Activated naive CD8-positive, alpha-beta T cell treated with anti-CD3 and anti-CD28 coated beads for 36 hours (primary cell): ENCODE data around the gene SLC5A5. TPM values are rescaled to one million over a fixed set of nuclear protein-coding genes. Genes with fewer than 3 reads are reported as not detected.
A peak's percentile ranks its signal among the peaks of the same experiment; 100 is the strongest.

ENCODE experiments used
- DNase-seq: peaks from one replicate; pipeline ENCODE4 v3.0.0; 2021
- H3K27ac Mint-ChIP-seq: one replicate; pipeline ENCODE4 v1.8.0; 2022; ENCODE audit warnings: mild to moderate bottlenecking, moderate library complexity, mixed read lengths
- H3K27me3 Mint-ChIP-seq: one replicate; pipeline ENCODE4 v1.8.0; 2022; ENCODE audit warnings: mild to moderate bottlenecking, mixed read lengths
- H3K36me3 Mint-ChIP-seq: one replicate; pipeline ENCODE4 v1.8.0; 2021; ENCODE audit warnings: mild to moderate bottlenecking, mixed read lengths
- H3K4me1 Mint-ChIP-seq: one replicate; pipeline ENCODE4 v1.8.0; 2021; ENCODE audit warnings: mixed read lengths
- H3K4me3 Mint-ChIP-seq: one replicate; pipeline ENCODE4 v1.8.0; 2022; ENCODE audit warnings: mild to moderate bottlenecking, moderate library complexity, mixed read lengths
- H3K9me3 Mint-ChIP-seq: one replicate; pipeline ENCODE4 v1.8.0; 2022; ENCODE audit warnings: mixed read lengths
- total RNA-seq, 2 experiments: library from RNA; stranded (reverse); gene quantifications; one replicate each; pipeline ENCODE4 v1.2.3, GENCODE V29; 2021

Gene SLC5A5
- total RNA-seq, 2 experiments from 2014 or later: 1.5 to 1.7 TPM

DNA sequence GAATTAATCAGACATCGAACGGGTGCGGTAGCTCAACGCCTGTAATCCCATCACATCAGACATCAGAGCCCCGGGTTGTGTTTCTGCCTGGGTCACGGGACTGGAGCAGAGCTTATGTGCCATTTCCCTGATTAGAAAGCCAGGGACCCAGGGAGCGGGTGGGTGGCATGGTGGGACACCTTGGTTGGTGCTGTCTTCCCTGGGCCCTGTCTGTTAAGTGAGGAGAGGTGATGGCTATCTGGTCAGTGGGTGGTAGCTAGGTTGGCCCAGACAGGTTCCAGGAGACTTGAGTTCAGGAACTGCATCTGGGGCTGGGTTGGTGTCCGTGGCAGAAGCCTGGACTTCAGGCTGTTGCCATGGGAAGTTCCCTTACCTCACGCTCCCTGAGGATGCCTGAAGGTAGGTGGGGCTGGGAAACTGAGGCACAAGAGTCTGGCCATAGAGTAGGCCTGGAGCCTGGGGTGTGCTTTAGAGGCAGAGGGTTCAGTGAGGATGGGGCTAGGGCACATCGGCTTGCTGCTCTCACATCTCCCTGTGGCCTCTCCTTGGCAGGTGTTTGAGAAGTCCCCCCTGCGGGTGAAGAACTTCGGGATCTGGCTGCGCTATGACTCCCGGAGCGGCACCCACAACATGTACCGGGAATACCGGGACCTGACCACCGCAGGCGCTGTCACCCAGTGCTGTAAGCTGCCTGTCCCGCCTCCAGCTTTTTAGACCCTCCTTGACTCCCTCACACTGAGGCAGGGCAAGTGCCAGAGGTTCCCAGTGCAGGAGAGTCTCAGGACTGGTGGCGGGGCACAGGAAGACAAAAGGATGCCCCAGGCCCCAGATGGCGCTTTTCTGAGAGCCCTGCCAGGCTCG is 10.0 kb upstream of the SLC5A5 start:
- H3K27ac Mint-ChIP-seq: peak overlapping the region; percentile 99
- peaks cover 40% of the 10 kb centered on the region for H3K4me1 Mint-ChIP-seq
- no peaks in the 10 kb centered on the region for H3K9me3 Mint-ChIP-seq
- DNase-seq: no peak
- H3K36me3 Mint-ChIP-seq: peaks cover 60% of the 10 kb centered on the region
- peak overlapping the region; percentile 99 for H3K4me3 Mint-ChIP-seq
- peaks cover 10% of the 10 kb centered on the region for H3K27me3 Mint-ChIP-seq

DNA sequence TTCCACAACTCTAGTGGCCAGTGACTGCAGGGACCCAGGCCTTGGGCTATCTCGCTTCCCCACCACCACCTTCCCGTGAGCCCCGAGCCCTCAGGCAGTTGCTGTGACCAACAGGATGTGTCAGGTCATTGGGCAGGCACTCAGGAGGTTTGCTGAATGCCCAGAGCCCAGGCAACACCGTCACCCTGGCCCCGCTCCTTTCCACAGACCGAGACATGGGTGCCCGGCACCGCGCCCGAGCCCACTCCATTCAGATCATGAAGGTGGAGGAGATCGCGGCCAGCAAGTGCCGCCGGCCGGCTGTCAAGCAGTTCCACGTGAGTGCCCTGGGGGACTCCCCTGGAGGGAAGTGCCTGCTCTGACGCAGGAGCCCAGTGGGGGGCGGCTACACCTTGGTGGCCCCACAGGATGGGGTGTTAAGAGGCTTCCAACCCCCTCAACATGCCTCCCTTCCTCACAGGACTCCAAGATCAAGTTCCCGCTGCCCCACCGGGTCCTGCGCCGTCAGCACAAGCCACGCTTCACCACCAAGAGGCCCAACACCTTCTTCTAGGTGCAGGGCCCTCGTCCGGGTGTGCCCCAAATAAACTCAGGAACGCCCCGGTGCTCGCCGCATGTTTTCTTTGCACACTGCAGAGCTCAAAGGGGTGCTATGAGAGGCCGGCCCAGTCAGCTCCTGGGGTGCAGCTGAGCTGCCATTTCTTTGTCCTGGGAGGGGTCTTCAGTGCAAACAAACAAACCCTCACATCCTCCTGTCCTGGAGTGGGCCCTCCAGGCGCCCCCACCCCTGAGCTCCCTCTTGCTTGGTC is 8.8 kb upstream of the SLC5A5 start:
- Mint-ChIP-seq H3K36me3 (peaks cover 60% of the 10 kb centered on the region), H3K27me3 (peaks cover 10% of the 10 kb centered on the region), H3K4me1 (peaks cover 40% of the 10 kb centered on the region), H3K27ac (peak overlapping the region; percentile 99), H3K9me3 (no peaks in the 10 kb centered on the region), H3K4me3 (peak overlapping the region; percentile 99)
- no peak for DNase-seq

DNA sequence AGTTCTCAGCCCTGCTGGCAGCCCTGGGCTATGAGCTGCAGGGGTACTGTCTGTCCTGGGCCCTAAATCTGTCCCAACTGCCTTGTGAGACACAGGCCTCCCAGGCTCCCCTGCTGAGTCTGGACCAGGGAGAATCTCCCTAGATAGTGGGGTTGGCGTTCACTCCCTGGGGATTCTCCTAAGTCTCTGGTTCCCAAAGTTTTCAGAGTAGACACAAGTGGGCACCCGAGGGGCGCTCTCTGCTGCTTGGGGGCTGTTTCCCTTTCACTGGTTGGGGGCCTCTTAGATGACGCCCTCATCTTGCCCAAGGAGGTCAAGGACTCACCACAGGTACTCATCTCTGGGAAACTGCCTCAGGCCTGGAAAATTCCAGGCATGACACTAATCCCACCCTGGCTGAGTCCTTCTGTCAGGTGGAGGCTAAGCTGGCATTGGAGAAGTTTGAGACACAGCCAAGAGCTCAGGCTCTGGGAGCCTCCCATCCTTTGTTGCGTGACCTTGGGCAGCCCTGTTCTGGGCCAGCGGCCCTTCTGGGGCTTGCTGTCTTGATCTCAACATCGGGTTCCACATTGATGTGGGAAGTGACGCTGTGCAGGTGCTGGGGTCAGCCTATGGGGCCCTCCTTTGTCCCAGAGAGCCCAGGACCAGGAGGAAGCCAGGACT is 8.1 kb upstream of the SLC5A5 start:
- Mint-ChIP-seq H3K9me3 (no peaks in the 10 kb centered on the region), H3K27me3 (peaks cover 10% of the 10 kb centered on the region), H3K4me1 (peaks cover 40% of the 10 kb centered on the region), H3K4me3 (peak overlapping the region; percentile 63), H3K27ac (peak overlapping the region; percentile 81), H3K36me3 (peaks cover 60% of the 10 kb centered on the region)
- DNase-seq: no peak

DNA sequence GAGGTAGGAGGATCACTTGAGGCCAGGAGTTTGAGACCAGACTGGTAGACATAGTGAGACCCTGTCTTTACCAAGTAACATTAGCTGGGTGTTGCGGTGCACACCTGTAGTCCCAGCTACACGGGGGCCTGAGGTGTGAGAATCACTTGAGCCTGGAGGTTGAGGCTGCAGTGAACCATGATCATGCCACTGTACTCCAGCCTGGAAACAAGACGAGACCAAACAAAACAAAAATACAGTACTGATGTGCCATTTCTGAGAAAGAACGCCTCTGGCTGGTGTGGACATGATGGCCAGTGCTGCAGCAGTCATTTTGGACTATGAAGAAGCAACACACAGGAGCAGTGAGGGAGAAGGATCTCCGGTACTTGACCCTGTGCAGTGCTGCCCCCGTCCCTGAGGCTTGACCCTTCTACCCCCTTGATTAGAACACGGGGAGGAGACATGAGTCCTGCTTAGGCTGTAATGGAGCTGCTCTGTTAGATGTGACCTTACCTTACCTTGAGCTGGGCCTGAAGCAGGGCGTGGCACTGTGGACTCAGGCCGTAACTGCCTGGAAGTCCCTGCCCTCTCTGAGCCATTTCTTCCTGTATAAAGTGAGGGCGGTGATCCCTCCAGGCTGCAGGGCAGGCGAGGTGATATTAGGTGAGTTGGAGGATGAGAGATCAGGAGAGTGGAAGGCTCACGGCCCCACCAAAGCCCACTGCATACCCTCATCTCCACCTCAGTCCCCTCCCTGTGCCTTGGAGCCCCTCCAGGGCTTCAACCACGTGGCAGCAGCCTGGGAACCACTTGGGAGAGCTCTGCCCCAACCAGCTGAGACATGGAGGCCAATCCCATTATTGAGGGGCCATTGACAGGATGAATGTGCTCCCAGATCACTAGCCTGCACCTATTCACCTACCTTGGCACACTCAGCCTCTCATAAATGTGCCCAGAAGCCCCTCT is 6.1 kb upstream of the SLC5A5 start:
- Mint-ChIP-seq H3K27me3 (peaks cover 5% of the 10 kb centered on the region), H3K9me3 (no peaks in the 10 kb centered on the region), H3K4me3 (peak overlapping the region; percentile 29), H3K4me1 (peaks cover 33% of the 10 kb centered on the region), H3K27ac (peak overlapping the region; percentile 81), H3K36me3 (peaks cover 49% of the 10 kb centered on the region)
- DNase-seq: no peak

DNA sequence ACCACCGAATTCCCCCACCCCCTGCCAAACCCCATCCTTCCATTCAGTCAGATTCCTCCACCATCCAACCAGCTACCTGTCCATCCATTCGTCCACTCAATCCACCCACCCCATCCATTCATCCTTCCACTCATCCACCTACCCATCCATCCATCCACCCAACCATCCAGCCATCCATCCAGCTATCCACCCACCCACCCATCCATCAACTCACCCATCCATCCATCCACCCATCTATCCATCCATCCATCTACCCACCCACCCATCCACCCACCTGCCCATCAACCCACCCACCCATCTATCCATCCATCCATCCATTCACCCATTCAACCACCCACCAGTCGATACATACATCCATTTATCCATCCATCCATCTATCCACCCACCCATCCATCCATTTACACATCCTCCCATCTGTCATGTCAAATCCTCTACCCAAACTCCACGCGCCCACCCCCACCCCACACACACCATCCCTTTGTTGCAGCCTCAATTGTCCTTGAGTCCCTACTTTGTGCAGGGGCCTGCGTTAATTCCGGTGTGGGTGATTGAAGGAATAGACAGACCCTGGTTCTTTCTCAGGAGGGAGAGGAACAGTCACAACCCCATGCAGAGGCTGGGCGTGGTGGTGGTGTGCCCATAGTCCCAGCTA is 5.3 kb upstream of the SLC5A5 start:
- Mint-ChIP-seq H3K9me3 (no peaks in the 10 kb centered on the region), H3K4me3 (no peak overlapping the region), H3K4me1 (peaks cover 31% of the 10 kb centered on the region), H3K27ac (peak overlapping the region; percentile 81), H3K27me3 (peaks cover 5% of the 10 kb centered on the region), H3K36me3 (peaks cover 41% of the 10 kb centered on the region)
- no peak for DNase-seq

DNA sequence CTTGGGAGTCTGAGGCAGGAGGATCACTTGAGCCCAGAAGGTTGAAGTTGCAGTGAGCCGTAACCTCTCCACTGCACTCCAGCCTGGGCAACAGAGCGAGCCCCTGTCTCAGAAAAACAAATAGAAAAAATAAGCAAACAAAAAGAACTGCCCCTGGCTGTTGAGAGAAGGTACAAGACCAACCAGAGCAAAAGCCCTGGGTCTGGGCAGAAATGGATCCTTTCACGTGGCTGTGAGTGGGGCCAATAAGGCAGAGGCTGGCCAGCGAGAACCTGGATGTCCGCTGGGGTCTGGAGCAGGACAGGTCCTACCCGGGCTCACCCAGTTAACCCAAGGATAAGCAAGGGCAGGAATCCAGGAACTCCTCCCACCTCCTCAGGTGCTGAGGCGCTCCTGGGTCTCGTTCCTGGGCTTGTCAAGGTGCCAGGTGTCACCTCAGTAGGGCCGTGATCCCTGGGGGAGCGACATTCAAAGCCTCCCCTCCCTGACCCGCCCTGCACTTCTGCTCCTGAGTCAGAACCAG is 4.7 kb upstream of the SLC5A5 start:
- DNase-seq: no peak
- Mint-ChIP-seq H3K4me3 (no peak overlapping the region), H3K27ac (peak overlapping the region; percentile 12), H3K27me3 (peaks cover 5% of the 10 kb centered on the region), H3K9me3 (no peaks in the 10 kb centered on the region), H3K36me3 (peaks cover 35% of the 10 kb centered on the region), H3K4me1 (peaks cover 30% of the 10 kb centered on the region)

DNA sequence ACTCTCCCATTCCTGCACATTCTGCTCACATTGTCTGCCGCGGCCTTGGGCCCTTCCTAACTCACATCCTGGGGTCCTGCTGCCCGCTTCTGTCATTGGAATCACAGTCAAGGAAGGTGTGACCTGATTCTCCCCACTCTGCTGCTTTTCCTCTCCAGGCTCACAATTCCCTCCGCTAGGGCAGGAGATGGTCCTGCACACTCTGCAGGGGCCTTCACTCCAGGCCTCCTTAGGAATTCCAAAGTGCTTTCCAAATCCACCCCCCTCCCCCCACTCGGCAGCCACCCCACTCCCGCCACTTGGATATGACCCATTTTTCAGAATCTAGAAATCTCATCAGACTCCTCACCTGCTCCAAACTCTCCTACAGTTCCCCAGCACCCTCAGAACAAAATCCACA is 3.1 kb upstream of the SLC5A5 start:
- peaks cover 21% of the 10 kb centered on the region for H3K4me1 Mint-ChIP-seq
- DNase-seq: no peak
- peaks cover 5% of the 10 kb centered on the region for H3K27me3 Mint-ChIP-seq
- no peak overlapping the region for H3K4me3 Mint-ChIP-seq
- no peaks in the 10 kb centered on the region for H3K9me3 Mint-ChIP-seq
- H3K27ac Mint-ChIP-seq: no peak overlapping the region
- H3K36me3 Mint-ChIP-seq: peaks cover 18% of the 10 kb centered on the region

DNA sequence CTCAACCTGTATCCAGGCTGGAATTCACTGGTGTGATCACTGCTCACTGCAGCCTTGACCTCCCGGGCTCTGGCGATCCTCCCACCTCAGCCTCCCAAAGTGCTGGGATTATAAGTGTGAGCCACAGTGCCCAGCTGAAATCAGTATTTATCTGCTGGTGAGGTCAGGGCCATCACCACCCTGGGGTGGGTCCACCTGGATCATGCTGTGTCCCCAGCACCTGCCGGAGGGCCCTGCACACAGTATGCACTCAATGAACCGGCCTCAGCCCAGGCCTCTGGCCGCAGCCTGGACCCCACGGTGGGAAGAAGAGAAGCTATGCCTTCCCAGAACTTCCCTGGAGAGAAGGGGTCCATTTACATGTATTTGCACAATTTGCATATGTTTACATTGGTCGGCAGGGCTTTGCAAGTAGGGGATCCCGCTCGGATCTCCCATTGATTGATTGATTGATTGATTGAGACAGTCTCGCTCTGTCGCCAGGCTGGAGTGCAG is 2.6 kb upstream of the SLC5A5 start:
- Mint-ChIP-seq H3K36me3 (peaks cover 14% of the 10 kb centered on the region), H3K4me1 (peaks cover 20% of the 10 kb centered on the region), H3K27ac (no peak overlapping the region), H3K27me3 (peaks cover 5% of the 10 kb centered on the region), H3K9me3 (no peaks in the 10 kb centered on the region), H3K4me3 (no peak overlapping the region)
- no peak for DNase-seq

DNA sequence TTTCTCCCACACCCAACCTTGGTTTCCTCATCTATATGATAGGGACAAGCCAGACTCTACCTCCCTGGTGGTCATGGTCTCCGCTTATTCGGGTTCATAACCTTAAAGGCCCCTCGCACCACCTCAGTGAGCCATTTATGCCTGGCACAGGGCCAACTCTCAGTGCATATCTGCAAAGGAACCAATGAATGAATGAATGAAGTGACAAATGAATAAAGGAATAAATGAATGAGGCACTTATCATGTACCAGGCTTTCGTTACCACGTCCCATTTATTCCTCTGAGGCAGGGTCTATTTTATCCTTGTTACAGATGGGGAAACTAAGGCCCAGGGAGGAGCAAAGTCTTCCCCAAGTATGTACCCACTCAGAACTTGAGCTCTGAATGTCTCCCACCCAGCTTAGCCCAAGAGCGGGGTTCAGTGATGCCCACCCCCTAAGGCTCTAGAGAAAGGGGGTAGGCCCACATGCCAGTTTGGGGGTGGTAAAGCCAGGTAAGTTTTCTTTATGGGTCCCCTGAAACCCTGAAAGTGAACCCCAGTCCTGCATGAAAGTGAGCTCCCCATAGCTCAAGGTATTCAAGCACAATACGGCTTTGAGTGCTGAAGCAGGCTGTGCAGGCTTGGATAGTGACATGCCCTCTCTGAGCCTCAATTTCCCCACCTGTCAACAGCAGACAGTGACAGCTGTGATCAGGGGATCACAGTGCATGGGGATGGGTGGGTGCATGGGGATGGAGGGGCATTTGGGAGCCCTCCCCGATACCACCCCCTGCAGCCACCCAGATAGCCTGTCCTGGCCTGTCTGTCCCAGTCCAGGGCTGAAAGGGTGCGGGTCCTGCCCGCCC is 490 bp upstream of the SLC5A5 start:
- H3K27me3 Mint-ChIP-seq: no peaks in the 10 kb centered on the region
- H3K4me1 Mint-ChIP-seq: peaks cover 10% of the 10 kb centered on the region
- H3K9me3 Mint-ChIP-seq: no peaks in the 10 kb centered on the region
- no peak for DNase-seq
- H3K4me3 Mint-ChIP-seq: peak overlapping the region; percentile 88
- no peak overlapping the region for H3K27ac Mint-ChIP-seq
- no peaks in the 10 kb centered on the region for H3K36me3 Mint-ChIP-seq

DNA sequence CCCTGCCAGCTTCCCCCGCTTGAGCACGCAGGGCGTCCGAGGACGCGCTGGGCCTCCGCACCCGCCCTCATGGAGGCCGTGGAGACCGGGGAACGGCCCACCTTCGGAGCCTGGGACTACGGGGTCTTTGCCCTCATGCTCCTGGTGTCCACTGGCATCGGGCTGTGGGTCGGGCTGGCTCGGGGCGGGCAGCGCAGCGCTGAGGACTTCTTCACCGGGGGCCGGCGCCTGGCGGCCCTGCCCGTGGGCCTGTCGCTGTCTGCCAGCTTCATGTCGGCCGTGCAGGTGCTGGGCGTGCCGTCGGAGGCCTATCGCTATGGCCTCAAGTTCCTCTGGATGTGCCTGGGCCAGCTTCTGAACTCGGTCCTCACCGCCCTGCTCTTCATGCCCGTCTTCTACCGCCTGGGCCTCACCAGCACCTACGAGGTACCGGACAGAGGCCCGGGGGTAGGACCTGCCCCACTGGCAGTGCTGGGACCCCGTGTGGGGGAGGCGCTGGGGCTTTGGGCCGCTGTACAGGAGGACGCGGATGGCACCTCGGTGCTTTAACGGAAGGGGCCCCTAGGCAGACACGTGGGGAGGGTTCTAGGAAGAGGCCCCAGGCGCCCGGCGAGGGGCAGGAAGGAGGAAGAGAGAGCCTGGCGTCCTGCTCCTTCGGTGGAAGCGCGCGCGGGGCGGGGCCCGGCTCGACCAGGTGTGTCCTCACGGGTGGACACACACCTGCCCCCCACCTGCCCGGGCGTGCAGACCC is 681 bp downstream of the SLC5A5 start:
- no peaks in the 10 kb centered on the region for H3K27me3 Mint-ChIP-seq
- peak overlapping the region; percentile 67 for H3K27ac Mint-ChIP-seq
- no peaks in the 10 kb centered on the region for H3K36me3 Mint-ChIP-seq
- peak overlapping the region; percentile 88 for H3K4me3 Mint-ChIP-seq
- H3K9me3 Mint-ChIP-seq: no peaks in the 10 kb centered on the region
- H3K4me1 Mint-ChIP-seq: peaks cover 10% of the 10 kb centered on the region
- DNase-seq: peak; percentile 74

DNA sequence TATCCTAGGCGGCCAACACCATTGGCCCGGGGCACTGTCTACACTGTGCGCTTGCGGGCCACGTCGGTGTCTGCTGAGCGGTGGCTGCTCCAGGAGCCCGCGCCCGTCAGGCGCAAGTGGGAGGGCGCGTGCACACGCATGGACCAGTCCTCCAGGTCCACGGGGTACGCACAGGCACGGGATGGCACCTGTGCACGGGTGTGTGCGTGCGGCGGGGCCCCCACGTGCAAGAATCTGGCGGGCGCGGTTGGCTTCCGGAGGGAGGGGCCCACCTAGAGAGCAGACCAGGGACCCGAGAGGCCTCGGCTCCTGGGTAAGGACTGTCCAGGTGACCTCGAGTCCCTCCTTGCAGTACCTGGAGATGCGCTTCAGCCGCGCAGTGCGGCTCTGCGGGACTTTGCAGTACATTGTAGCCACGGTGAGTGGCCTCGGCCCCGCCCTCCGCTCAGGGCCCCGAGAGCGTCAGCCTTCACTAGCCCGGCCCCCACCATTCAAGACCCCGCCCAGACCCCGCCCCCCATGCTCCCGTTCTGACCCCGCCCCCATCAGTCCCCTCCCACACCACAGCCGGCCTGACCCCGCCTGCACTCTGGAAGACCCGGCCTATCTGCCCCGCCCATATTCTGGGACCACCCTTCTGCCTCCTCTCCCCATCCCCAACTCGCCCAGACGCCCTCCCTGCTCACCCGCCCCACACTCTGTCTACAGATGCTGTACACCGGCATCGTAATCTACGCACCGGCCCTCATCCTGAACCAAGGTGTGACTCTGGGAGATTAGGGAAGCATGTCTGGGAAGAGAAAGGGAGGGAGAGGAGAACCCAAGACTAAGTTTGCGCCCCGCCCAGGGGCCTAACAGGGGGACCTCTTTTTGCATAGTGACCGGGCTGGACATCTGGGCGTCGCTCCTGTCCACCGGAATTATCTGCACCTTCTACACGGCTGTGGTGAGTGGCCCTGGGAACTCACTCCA is 2.3 kb downstream of the SLC5A5 start:
- peak overlapping the region; percentile 88 for H3K4me3 Mint-ChIP-seq
- peaks cover 10% of the 10 kb centered on the region for H3K4me1 Mint-ChIP-seq
- peak overlapping the region; percentile 38 for H3K27ac Mint-ChIP-seq
- H3K9me3 Mint-ChIP-seq: no peaks in the 10 kb centered on the region
- DNase-seq: peak; percentile 68
- H3K27me3 Mint-ChIP-seq: no peaks in the 10 kb centered on the region
- no peaks in the 10 kb centered on the region for H3K36me3 Mint-ChIP-seq
